Right lobe of liver (tissue), 6 donors: Measurements from ENCODE around the gene TRABD2B. TPM values are rescaled to one million over a fixed set of nuclear protein-coding genes. Genes with fewer than 3 reads are reported as not detected.

Source experiments
- ATAC-seq, 4 donors: fragments of 200-7000 bp; cut with Tn5 transposase; one replicate each; pipeline ENCODE4 v1.9.1; 2020; ENCODE audit warnings: mild to moderate bottlenecking in 4 of 4, moderate library complexity in 4 of 4
- DNase-seq, 3 donors: peaks; one replicate each; pipeline ENCODE4 v3.0.0-alpha.2; 2020
- H3K27ac ChIP-seq, 3 donors: fragments of 200-600 bp; one replicate each; pipeline ENCODE4 v1.8.0; 2022
- H3K27me3 ChIP-seq, 2 donors: fragments of 200-600 bp; one replicate each; pipeline ENCODE4 v1.8.0; 2022
- H3K36me3 ChIP-seq, 4 donors: fragments of 200-600 bp; sonication (generic) in 1 of 4; one replicate each; pipeline versions ENCODE4 v1.5.1 to v1.8.0; 2017 to 2022; ENCODE audit warnings: control low read depth in 1 of 4
- H3K4me1 ChIP-seq, 4 donors: fragments of 200-600 bp; sonication (generic) in 1 of 4; one replicate each; pipeline versions ENCODE4 v1.5.1 to v1.8.0; 2017 to 2022; ENCODE audit warnings: control low read depth in 1 of 4
- H3K4me3 ChIP-seq, 3 donors: fragments of 200-600 bp; one replicate each; pipeline ENCODE4 v1.8.0; 2022
- H3K9me3 ChIP-seq, 4 donors: fragments of 200-600 bp; sonication (generic) in 1 of 4; one replicate each; pipeline versions ENCODE4 v1.5.1 to v1.8.0; 2017 to 2022; ENCODE audit warnings: control low read depth in 1 of 4
- POLR2A ChIP-seq: fragments of 450-650 bp; IDR thresholded peaks from one replicate; pipeline ENCODE4 v1.6.1; 2017; ENCODE audit warnings: antibody characterized with exemption, mild to moderate bottlenecking
- WGBS: methylation state at CpG from one replicate; pipeline ENCODE4 v1.1.6; 2018; ENCODE audit warnings: low coverage, low lambda C conversion rate; ENCODE audit not compliant: insufficient coverage; ENCODE audit errors: missing lambda C conversion rate; 5-methylcytosine and 5-hydroxymethylcytosine counted together
- intact Hi-C, 2 donors: fragments of 100-400 bp; cut with DNase I; formaldehyde crosslinking; loops; one replicate each; pipeline versions ENCODE4 v1.11.2 to v1.14.1; 2022
- total RNA-seq, 6 experiments: library from RNA; depleted of rRNA in 2 of 6; stranded (reverse); fragments of >200 nt in 2 of 6; fragmentation: NEBNext Ultra II Directional in 3 of 6; extraction: Animal tissue kit (Norgen Biotek cat#: 25700) in 3 of 6; gene quantifications; one replicate each; pipeline versions ENCODE4 v1.1.0 to v1.2.4, GENCODE V29; 2016 to 2023
- TF ChIP-seq, protein P1 (sequence below), 4 donors: fragments of 200-600 bp in 3 of 4; fragments of 450-650 bp in 1 of 4; IDR thresholded peaks; one replicate each; pipeline versions ENCODE4 v1.5.1 to v1.8.0; 2016 to 2022; ENCODE audit warnings: antibody characterized with exemption in 4 of 4, mild to moderate bottlenecking in 2 of 4
- donor health status: DM: no; HTN: yes; CAD: no.
- donor health status: DM: no; HTN: no; CAD: no.
- donor health status: DM: no; HTN: no; CAD: no.
- donor health status: DM: no; HTN: yes; CAD: no.
- donor health status: DM: no; HTN: yes; CAD: no.

Gene TRABD2B
- total RNA-seq, 6 experiments from 2014 or later: 0.55 to 9.5 (median 1.8) TPM

DNA sequence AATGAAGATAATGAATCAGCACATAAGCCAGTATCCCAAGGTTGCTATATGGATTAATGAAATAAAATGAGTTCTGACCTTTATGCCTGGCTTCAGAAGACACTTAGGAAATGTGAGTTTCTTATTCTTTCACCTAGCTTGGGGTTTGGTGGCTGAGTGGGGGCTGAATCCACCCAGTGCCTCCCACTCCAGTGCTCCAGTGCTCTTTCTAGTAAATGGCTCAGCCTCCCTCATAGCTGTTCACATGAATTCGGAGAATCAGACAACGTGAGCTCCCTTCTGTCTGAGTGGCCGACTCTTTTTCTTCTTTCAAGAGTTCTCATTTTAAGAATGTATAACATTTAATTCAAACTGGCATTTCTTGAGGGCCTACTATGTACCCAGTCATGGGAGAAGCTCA is 43.5 kb downstream of the TRABD2B start:
- Histone ChIP-seq H3K27ac (no peak overlapping the region), H3K9me3 (no peaks in the 10 kb centered on the region), H3K4me1 (peaks cover 0 to 3% (median 1%) of the 10 kb centered on the region in 4 donors), H3K4me3 (no peak overlapping the region), H3K36me3 (no peaks in the 10 kb centered on the region), H3K27me3 (no peaks in the 10 kb centered on the region)
- ATAC-seq (no peak), DNase-seq (no peak)
- intact Hi-C loops: no loop called here
- TF ChIP-seq, protein P1, sequence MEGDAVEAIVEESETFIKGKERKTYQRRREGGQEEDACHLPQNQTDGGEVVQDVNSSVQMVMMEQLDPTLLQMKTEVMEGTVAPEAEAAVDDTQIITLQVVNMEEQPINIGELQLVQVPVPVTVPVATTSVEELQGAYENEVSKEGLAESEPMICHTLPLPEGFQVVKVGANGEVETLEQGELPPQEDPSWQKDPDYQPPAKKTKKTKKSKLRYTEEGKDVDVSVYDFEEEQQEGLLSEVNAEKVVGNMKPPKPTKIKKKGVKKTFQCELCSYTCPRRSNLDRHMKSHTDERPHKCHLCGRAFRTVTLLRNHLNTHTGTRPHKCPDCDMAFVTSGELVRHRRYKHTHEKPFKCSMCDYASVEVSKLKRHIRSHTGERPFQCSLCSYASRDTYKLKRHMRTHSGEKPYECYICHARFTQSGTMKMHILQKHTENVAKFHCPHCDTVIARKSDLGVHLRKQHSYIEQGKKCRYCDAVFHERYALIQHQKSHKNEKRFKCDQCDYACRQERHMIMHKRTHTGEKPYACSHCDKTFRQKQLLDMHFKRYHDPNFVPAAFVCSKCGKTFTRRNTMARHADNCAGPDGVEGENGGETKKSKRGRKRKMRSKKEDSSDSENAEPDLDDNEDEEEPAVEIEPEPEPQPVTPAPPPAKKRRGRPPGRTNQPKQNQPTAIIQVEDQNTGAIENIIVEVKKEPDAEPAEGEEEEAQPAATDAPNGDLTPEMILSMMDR (IDR thresholded peaks at IDR 0.05): no peak
- no peak for TF ChIP-seq POLR2A
- 95% methylated on average over 3 of the region's 3 CpGs for WGBS

- Histone ChIP-seq H3K9me3 (no peaks in the 10 kb centered on the region), H3K27me3 (no peaks in the 10 kb centered on the region), H3K4me1 (peaks cover 0 to 12% (median 3%) of the 10 kb centered on the region in 4 donors), H3K4me3 (no peak overlapping the region), H3K27ac (no peak overlapping the region), H3K36me3 (no peaks in the 10 kb centered on the region)
- ATAC-seq: peak; percentile 24 to 47 (median 34)
- no CpG with 5 or more reads among the region's 6 CpGs for WGBS
- TF ChIP-seq, protein P1 (IDR thresholded peaks at IDR 0.05): peak in 2 of 4 donors; percentile 5 to 29
- TF ChIP-seq POLR2A: no peak
- DNase-seq: no peak
- intact Hi-C loops: no loop called here
These were observed 45.5 kb downstream of the TRABD2B start for GRCh38 chr1:47951545-47952235.

DNA sequence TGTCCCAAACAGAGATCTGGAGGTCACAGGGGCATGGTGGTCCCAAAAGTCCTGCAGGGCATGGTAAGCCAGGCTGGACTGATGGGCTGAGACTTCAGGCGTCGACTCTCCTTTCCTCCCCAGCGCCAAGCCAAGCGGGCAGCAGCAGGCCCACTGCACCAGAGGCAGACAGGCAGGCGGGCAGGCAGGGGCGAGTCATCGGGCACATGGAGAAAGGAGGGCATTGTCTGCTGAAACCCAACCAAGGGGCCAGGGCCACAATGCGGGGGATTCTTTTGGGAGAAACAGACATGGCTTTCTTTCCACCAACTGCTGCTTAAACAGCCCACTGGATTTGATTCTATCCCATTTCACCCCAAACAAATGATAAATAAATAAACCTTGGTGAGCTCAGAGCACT is 46.2 kb downstream of the TRABD2B start:
- DNase-seq (no peak), ATAC-seq (no peak)
- TF ChIP-seq POLR2A: no peak
- TF ChIP-seq, protein P1 (IDR thresholded peaks at IDR 0.05): no peak
- peaks cover 0 to 12% (median 3%) of the 10 kb centered on the region in 4 donors for H3K4me1 ChIP-seq
- no peaks in the 10 kb centered on the region for H3K27me3 ChIP-seq
- no peaks in the 10 kb centered on the region for H3K9me3 ChIP-seq
- intact Hi-C loops: no loop called here
- H3K4me3 ChIP-seq: no peak overlapping the region
- no peaks in the 10 kb centered on the region for H3K36me3 ChIP-seq
- H3K27ac ChIP-seq: no peak overlapping the region
- WGBS: 100% methylated on average over 1 of the region's 8 CpGs

DNA sequence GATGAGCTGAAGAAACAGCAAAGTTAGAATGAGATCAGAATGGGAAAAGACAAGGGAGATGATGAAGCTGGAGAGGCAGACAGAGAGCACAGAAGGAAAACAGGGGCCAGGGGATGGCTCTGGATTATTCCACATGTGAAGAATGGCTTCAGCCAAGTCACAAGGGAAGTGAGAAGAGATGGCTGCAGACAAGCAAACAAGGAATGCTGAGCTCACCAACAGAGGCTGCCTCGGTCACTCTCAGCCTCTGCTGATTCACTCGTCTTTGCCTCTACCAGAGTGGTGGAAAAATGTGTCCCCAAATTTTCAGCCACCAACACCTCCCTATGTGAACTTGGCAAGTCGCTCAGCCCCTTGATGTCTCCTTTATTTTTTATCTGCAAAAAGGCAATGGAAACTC is 46.7 kb downstream of the TRABD2B start:
- no peaks in the 10 kb centered on the region for H3K36me3 ChIP-seq
- H3K4me1 ChIP-seq: peaks cover 0 to 12% (median 3%) of the 10 kb centered on the region in 4 donors
- no peak for DNase-seq
- H3K9me3 ChIP-seq: no peaks in the 10 kb centered on the region
- intact Hi-C loops: no loop called here
- no peak for ATAC-seq
- TF ChIP-seq, protein P1 (IDR thresholded peaks at IDR 0.05): no peak
- TF ChIP-seq POLR2A: no peak
- H3K27ac ChIP-seq: no peak overlapping the region
- no peaks in the 10 kb centered on the region for H3K27me3 ChIP-seq
- no peak overlapping the region for H3K4me3 ChIP-seq
- WGBS: 100% methylated on average over 1 of the region's 3 CpGs
